ENCODE measurements around the gene NGEF.

Gene NGEF

DNA sequence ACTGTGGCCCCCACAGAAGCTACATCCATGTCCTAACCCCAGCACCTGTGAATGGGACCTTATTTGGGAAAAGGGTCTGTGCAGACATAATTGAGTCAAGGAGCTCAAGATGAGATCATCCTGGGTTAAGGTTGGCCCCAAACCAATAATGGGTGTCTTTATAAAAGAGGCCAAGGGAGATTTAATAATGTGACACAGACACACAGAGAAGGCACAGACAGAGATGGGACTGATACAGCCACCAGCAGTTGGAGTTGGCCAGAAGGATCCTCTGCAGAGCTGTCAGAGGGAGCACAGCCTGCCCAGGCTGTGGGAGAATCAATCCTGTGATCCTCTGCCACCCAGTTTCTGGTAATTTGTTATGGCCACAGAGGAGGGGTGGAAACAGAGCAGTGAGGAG, 116.9 kb downstream of the NGEF start:
- no peak for DNase-seq

DNA sequence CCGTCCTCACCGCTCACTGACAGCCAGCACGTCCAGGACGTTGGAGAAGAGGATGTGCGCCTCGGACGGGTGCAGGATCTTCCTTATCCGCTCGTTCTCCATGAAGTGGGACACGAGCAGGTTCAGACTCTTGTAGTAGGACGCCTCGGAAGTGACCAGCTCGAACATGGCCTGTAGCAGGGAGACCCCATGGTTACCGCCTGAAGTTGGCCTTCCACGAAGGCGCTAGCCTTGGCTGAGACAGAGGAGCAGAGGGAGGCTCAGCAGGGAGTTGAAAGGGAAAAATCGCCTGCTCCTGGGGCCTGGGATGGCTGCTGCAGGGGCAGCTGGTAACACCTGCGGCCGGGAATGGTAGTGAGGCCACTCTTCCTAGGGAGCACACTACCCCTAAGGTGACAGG, 118.3 kb downstream of the NGEF start:
- DNase-seq, result no peak

DNA sequence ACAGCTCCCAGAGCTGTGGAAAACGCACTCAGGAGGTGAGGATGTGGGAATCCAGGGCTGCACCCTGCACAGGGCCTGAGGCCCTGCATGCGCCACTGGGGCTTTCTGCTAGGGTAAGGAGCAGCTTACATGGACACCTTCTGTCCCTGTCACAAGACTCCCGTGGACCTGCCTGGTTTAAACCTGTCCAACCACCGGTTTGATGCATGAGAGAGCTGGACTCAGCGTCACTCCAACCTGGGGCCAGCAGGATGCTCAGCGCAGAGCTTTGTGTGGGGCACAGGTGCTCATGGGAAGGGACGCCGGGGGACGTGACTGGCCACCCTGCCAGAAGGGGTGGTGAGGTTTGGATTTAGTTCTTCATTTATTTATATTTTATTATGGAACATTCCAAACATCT, 118.8 kb downstream of the NGEF start:
- no peak for DNase-seq

DNA sequence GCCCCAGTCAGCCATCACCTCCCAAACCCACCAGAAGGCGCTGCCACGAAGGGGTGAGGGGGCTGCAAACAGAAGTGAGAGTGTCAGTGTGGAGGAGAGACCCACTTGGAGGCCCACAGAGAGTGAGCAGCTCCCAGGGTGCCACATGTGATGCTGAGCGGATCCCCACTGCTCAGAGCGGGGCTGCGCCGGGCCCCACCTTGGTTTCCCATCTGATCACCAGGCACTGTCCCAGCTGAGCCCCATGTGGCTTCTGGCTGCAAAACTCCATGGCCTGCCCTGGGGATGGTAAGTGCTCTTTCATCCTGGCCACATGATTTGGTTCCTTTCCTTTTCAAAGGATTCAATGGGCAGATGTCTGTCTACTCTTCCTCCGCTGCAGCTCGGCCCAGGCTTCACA, 119.2 kb downstream of the NGEF start:
- DNase-seq, result no peak

DNA sequence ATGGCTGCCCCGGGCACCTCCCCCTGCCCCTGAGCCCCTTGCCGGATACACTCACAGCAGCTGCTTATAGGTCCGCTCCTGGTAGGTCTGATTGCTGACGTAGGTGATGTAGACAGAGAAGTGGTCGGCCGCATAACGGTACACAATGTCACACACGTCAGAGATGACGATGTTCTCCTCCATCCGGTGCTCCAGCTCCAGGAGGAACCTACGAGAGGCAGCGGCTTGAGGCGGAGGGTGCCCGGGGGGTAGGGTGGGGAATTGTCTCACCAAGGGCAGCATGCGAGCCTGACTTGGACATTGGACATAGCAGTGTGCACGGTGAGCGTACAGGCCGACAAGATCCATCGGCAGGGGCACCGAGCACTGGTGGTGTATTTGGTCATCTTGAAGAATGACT, 120.2 kb downstream of the NGEF start:
- no peak for DNase-seq

DNA sequence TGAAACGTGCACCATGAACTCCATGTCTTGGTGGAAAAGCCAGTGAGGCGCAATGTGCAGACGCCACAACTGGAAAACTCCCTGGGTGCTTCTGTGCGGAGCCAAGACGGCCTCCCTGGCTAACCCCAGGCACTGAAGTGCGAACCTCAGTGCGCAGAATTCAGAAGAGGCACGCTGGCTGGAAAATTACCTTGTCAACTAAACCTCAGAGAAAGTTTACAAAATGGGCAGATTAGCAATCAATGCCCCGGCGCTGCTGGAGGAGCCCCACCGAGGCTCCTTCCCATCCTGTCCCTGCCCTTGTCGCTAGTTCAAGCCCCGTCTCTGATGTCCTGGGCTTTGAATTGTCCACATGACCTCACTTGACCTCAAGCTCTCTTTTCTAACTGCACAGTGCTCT, 120.8 kb downstream of the NGEF start:
- no peak for DNase-seq

DNA sequence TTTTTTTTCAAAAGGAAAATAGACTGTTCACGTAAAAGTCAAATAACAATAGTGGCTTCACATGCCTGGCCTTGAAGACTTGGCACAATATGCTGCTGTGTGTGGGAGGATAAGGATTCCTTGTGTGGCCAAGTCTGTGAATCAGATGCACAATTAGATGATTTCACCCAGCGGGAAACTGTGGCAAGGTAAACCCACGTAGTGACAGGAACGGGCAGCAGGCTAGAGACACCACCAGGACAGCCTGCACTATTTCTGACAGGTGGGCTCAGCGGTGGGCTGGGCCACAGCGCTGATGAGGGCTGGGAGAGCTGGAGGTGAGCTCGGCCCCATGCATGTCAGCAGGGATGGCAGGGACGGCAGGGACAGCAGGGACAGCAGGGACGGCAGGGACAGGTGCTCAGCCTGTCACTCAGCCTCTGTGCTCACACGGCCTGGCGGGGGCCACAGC, 121.4 kb downstream of the NGEF start:
- no peak for DNase-seq

DNA sequence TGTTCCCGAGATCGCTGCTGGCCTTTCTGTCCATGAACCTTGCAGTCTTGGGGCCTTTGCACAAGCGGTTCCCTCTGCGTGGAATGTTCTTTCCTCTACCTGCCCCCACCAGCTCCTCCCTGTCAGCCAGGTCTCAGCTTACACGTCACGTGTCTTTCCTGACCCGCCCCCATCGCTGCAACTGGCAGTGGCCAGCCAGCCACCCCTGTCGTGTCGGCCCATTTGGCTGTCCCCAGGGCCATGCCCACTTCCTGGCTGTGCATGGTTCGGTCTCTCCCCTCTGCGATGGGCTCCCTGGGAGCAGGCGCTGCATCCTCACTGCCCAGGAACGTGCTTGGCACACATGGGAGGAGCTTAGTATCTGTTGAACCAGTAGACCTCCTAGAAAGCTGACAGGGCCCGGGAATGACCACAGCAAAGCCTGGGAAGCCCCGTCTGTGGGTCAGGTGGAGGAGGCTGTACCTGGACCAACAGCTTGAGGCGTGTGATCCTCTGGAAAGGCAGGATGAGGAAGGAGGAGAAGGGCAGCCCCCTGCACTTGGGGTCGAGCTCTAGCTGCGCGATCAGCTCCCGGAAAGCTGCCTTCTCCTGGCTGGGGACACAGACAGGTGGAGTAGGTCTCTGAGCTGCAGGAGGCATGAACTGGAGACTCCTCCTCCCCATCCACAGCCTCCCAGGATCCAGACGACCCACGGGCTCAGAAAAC, 122.0 kb downstream of the NGEF start:
- no peak for DNase-seq

DNA sequence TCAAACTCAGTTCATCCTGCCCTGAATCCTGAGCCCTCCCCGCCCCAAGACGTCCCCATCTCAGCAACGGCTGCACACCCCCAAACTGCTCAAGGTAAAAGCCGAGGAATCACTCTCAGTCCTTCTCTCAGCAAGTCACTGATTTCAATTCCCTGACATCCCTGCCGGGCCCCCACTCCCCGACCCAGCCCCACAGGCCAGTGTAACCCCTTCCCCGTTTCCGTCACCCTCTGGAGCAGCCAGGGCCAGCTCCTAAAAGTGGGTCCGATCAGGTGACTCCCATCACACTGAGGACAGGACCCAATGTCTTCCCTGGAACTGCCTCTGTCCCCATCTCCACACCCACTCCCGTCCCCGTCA, 122.5 kb downstream of the NGEF start:
- DNase-seq, result no peak

DNA sequence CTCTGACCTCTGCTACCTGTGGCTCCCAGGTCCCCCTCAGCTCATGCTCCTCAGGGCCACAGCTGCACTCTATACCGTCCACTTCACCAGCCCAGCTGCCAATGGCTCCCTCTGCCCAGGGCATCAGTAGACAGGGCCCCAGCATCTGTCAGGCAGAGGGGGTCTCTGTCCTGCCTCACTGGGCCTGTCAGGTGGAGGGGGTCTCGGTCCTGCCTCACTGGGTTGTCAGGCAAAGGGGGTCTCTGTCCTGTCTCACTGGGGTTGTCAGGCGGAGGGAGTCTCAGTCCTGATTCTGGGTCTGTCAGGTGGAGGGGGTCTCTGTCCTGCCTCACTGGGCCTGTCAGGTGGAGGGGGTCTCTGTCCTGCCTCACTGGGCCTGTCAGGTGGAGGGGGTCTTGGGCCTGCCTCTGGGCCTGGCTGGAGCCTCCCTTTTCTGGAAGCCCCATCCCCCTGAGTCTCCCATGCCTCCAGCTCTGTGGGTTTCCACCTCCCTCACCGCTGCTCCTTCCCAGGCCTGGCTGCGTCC, 123.1 kb downstream of the NGEF start:
- no peak for DNase-seq

DNA sequence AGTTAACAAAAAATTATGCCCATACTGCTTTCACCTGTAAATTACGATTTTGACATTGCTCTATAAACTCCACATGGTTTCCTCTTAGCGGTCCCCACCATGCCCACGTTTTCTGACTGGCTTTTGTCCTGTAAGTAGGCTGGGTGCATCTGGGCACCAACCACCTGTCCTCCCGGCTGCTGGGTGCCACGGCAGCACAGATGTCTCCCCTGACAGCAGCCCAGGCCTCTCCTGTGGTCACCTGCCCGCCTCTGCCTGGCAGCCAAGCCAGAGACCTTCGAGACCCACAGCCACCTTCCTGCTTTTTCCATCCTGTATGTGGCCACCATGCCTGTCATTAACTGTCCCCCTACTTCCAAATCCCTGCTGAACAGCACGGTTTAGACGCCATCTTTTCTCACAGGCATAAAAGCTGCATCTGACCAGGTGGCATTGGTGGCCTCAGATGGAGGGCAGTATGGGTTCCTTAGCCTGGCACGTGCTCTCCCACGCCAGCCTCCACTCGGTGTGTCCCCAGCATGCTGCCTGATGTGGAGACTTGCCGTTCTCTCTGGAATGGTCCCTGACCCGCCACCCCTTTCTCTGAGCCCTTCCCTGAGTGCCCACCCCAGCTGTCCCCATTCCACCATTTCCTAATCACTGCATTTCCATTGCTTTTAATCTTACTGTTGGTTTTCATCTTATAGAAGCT, 124.1 kb downstream of the NGEF start:
- no peak for DNase-seq

DNA sequence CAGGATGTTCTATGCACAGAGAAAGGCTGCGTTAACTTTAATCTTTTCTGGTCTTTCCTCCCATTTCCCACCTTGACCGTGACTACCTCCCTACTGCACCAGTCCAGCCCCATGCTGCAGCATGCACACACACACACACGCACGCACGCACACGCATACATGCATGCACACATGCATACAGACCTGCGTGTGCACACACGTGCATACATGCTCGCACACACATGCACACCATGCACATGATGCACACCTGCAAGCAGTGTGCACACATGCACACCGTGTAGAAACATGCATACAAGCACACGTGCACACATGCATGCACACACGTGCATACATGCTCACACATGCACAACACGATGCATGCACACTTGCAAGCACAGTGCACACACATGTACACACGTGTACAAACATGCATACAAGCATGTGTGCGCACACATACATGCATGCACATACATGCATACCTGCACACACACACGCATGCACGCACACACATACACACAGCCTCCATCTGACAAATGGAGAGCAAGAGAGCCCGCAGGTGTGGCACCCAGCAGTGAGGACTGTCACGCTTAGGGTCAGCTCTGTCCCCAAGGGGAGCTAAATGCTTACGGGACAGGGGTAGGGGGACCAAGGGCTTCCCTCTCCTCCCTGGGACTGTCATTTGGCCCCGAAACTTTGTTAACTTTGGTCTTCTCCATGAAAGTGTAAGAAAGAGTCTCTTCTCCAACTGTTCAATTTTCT, 124.8 kb downstream of the NGEF start:
- DNase-seq, result no peak

DNA sequence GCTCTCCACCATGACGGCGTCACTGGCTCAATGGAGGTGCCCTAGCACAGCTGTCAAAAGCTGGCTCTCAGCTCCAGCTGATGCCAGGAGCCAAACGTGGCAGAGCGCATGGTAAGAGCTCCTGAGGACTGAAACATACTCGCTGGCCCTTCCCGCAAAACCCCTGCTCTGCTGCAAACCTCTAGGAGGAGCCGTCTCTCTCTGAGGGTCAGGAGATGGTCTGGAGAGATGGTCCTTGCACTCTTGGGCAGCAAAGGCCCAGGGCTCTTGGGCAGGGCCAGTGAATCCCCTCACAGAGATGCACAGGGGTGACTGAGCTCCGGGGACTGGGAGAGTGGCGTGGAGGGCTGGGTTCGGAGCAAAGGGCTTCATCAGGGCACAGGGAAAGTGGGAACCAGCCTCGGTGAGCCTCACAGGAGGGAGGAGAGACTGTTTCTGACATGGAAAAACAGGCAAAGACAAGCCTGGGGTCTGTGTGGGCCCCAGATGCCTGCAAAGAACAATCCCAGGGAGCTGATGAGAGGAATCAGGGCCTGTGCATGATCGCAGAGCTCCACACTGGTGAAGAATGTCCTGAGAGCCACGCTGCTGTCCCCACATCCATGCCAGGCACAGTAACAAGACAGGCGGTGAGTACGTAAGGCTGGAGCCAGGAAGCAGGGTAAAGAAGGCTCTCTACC, 125.7 kb downstream of the NGEF start:
- DNase-seq, result no peak

DNA sequence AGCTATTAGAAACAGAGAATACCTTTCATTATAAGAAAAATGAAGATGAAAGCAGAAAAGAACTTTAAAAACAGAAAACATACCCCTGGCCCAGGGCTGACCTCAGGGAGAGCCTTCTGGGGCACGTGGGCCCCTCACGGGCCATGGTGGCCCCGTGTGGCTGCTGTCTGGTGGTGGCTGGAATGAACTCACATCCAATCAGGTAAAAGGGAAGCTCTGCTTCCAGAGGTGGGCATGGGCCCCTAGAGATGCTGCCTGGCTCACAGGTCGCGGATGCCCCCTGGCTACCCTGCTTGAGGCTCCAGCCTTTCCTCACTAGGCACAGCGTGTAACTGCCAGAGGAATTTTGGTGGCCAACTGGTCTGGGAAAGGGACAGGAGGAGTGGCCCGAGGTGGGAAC, 126.4 kb downstream of the NGEF start:
- no peak for DNase-seq

DNA sequence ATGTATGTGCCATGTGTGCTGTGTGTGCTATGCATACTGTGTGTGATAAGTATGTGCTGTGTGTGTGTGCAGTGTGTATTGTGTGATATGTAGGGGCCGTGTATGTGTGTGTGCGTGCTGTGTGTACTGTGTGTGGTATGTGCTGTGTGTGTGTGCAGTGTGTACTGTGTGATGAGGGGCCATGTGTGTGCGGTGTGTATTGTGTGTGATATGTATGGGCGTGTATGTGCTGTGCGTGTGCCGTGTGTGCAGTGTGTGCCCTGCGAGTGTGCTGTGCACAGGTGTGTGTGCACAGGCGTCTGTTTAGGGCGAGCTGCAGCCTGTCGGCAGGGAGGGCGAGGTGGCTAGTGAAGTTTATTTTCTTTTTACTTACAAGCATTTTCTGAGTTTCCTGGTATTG, 126.9 kb downstream of the NGEF start:
- no peak for DNase-seq

DNA sequence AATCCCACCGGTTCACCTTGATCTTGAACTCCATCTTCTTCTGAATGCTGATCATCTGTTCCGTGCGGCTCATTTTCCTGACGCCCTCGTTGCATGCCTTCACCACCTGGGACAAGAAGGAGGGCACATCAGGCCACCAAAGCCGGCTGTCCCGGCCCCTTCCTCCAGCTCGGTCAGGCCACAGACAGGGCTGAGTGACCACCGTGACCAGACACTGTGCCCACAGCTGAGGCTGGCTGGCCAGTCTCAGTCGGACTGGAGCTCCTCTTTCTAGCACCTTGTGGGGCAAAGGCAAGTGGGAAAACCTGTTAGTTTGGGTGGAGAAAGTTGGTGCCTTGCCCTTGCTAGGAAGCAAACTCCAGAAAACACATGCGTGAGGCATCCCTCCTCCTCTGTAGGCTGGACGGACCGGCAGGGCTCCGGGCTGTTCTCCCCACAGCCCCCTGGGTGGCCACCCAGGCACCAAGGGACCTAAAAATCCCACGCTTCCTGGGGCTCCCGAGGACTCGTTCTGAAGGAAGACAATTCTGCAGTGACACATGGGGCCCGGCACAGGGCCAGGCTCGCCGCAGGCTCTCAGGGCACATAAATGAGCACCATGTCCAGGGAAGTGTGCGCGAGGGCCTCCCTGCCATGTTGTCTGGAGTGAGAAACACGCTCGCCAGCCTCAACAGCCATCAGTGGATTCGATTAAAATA, 127.6 kb downstream of the NGEF start:
- DNase-seq, result no peak

DNA sequence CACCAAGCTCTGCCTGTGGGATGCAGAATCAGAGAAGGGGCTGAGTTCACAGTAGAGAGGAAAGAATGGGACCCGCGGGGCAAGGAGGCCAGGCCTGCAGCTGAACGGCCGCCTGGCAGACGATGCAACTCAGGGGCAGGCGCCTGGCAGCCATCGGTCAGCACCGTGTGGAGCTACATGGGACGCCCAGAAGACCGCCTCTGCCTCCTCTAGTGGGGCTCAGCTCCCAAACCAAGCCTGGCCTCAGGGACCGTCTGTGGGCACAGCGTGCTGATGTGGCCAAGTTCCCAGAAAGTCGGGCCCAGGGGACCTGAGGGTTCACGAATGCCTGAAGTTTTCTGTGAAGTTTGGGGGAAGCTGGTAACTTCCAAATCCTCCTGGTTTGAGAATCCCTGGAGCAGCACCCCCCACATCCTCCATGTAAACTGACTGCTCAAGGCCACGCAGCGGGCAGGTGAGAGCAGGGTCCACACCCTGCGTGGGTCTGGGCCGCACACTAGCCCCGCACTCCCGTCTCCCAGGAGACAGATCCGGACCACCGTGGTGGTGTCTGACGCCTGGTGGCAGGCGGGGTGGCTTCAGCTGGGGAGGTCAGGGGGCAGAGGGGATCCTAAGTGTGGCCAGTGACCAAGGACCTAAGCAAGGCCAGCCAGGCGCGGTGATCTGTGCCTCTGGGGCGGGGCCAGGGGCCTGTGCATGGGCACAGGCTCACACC, 128.3 kb downstream of the NGEF start:
- no peak for DNase-seq

DNA sequence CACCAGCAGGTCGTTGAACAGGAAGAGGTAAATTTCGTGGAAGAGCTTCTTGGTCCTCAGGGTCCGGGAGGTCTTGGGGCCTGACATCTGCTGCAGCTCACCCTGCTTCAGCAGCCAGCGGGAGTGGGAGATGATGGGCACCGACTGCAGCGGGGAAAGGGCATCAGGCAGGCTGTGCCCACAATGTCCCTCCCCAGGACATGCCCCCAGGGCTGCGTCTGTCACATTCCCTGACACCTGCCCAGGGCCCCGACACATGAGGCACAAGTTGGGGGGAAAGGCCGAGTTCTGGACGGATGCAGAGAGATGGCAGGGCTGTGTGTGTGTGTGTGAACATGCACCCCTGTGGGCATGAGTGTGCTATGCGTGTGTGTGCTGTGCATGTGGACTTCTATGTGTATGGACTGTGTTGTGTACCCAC, 129.0 kb downstream of the NGEF start:
- no peak for DNase-seq

DNA sequence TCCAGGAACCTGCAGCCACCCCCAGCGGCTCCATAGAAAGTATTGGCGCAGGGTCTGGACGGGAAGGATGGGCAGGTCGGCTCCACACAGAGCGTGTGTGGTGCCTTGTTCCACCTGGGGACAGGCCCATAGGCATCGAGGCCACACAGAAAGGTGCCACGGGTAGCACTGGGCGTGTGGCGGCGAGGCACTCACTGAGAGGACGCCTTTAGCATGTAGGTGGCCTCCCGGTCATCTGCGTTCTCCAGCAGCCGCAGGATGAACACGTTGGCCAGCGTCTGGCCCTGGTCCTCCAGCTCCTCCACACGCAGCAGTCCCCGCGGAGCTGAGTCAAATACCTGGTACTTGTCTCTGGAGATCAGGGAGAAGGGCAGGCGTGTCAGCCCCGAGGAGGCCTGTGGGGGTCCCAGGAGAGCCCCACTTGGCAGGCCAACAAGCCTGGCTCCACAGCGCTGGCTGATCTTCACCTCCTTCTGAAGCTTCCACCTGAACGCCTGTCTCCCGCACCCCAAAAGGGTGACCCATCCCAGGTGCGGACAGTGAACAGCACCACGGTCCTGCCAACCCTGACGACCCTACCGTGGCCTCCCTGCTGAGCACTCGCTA, 129.8 kb downstream of the NGEF start:
- DNase-seq, result no peak

DNA sequence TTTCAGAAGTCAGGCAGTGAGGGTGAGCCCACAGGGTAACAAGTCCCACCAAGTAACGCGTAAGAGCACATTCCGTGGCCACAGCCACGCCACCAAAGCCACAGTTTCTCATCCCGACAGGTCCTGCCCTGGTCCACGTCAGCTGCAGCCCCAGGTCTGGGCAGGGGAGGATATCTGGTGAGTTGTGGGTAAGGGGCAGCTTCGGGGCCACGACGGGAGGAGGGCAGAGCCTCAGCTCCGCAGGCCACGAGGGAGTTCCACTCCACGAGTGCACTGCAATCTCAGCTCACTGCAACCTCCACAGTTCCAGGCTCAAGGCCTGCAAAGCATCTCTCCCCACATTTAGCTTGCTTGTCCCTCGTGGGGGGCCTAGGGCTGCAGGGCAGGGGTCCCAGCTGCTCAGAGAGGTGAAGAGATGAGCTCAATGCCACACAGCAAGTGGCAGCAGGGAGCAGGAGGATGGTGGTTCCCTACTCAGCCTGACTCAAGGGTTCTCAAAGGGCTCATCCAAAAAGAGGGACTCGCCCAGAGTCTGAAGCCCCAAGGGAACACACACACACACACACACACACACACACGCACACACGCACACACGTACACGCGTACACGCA, 130.4 kb downstream of the NGEF start:
- DNase-seq, result no peak

DNA sequence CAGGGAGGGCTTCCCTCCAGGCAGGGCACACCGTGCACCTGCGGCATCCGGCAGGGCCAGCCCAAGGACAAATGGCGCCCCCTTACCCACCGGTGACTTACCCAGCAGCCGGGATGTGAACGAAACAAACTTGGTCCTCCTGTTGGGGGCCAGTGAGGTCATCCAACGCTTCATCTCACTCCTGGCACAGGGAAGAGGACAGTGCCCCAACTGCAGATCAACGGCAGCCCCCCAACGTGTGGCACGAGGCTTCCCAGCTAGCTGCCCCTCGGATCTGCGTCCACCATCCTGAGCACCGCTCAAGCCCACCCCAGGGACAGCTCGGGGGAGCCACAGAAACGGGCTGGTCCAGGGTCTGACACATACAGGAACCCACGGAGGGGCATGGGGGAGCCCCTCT, 131.0 kb downstream of the NGEF start:
- no peak for DNase-seq

Data from T1000 (cell line).